Upper lobe of right lung (tissue), 1 donor: ENCODE data around the gene MECP2. TPM values are rescaled to one million over a fixed set of nuclear protein-coding genes. Genes with fewer than 3 reads are reported as not detected.

ENCODE experiments used
- ATAC-seq: fragments of 200-7000 bp; cut with Tn5 transposase; one replicate; pipeline ENCODE4 v1.9.1; 2020; ENCODE audit warnings: mild to moderate bottlenecking, moderate library complexity
- DNase-seq: peaks from one replicate; pipeline ENCODE4 v3.0.0-alpha.2; 2020
- H3K27ac ChIP-seq: fragments of 200-600 bp; one replicate; pipeline ENCODE4 v1.8.0; 2022
- H3K27me3 ChIP-seq: fragments of 200-600 bp; one replicate; pipeline ENCODE4 v1.8.0; 2022; ENCODE audit warnings: mild to moderate bottlenecking
- H3K36me3 ChIP-seq: fragments of 200-600 bp; one replicate; pipeline ENCODE4 v1.8.0; 2022
- H3K4me1 ChIP-seq: fragments of 200-600 bp; one replicate; pipeline ENCODE4 v1.8.0; 2022
- H3K4me3 ChIP-seq: fragments of 200-600 bp; one replicate; pipeline ENCODE4 v1.8.0; 2022; ENCODE audit warnings: mild to moderate bottlenecking
- H3K9me3 ChIP-seq: fragments of 200-600 bp; one replicate; pipeline ENCODE4 v1.8.0; 2022
- CTCF ChIP-seq: fragments of 200-600 bp; IDR thresholded peaks from one replicate; pipeline ENCODE4 v1.8.0; 2022; ENCODE audit warnings: antibody characterized with exemption
- intact Hi-C: fragments of 100-400 bp; cut with DNase I; formaldehyde crosslinking; loops from one replicate; pipeline ENCODE4 v1.11.0; 2022
- total RNA-seq: library from RNA; stranded (reverse); fragmentation: NEBNext Ultra II Directional; extraction: Animal tissue kit (Norgen Biotek cat#: 25700); gene quantifications from one replicate; pipeline ENCODE4 v1.2.1, GENCODE V29; 2021
- donor health status: DM: no; HTN: yes; CAD: no; lungs with severe emphysema.

Gene MECP2
- total RNA-seq, 1 donor from 2014 or later: 58.6 TPM

- ATAC-seq: no peak
- intact Hi-C loops: no loop called here
- peaks cover 10% of the 10 kb centered on the region for H3K36me3 ChIP-seq
Observed at GRCh38 chrX:154015581-154016264, 81.8 kb downstream of the MECP2 start.

GRCh38 chrX:154014429-154015380, 82.8 kb downstream of the MECP2 start:
- Histone ChIP-seq H3K4me1 (no peaks in the 10 kb centered on the region), H3K27me3 (no peaks in the 10 kb centered on the region), H3K36me3 (peaks cover 10% of the 10 kb centered on the region), H3K9me3 (no peaks in the 10 kb centered on the region), H3K27ac (no peak overlapping the region), H3K4me3 (no peak overlapping the region)
- DNase-seq (no peak), ATAC-seq (no peak)
- intact Hi-C loops: no loop called here
- TF ChIP-seq CTCF: no peak

More at GRCh38 chrX:154015581-154016264, 81.8 kb downstream of the MECP2 start:
- H3K27ac ChIP-seq: no peak overlapping the region
- H3K27me3 ChIP-seq: no peaks in the 10 kb centered on the region
- no peak overlapping the region for H3K4me3 ChIP-seq
- H3K4me1 ChIP-seq: no peaks in the 10 kb centered on the region
- no peak for DNase-seq
- no peak for TF ChIP-seq CTCF
- no peaks in the 10 kb centered on the region for H3K9me3 ChIP-seq

GRCh38 chrX:154013614-154014360, 83.7 kb downstream of the MECP2 start:
- Histone ChIP-seq H3K36me3 (peaks cover 10% of the 10 kb centered on the region), H3K27me3 (no peaks in the 10 kb centered on the region), H3K27ac (no peak overlapping the region), H3K4me1 (no peaks in the 10 kb centered on the region), H3K4me3 (no peak overlapping the region), H3K9me3 (no peaks in the 10 kb centered on the region)
- DNase-seq: peak; percentile 76
- intact Hi-C loops: no loop called here
- peak; percentile 74 for ATAC-seq
- TF ChIP-seq CTCF: peak; percentile 87

GRCh38 chrX:154013001-154013421, 84.5 kb downstream of the MECP2 start:
- no peak overlapping the region for H3K4me3 ChIP-seq
- H3K4me1 ChIP-seq: no peaks in the 10 kb centered on the region
- no peak for ATAC-seq
- no peak for DNase-seq
- peak overlapping the region; percentile 42 for H3K27ac ChIP-seq
- H3K36me3 ChIP-seq: peaks cover 10% of the 10 kb centered on the region
- intact Hi-C loops: no loop called here
- no peak for TF ChIP-seq CTCF
- H3K27me3 ChIP-seq: no peaks in the 10 kb centered on the region
- no peaks in the 10 kb centered on the region for H3K9me3 ChIP-seq

GRCh38 chrX:154012336-154012991, 85.1 kb downstream of the MECP2 start:
- Histone ChIP-seq H3K4me3 (no peak overlapping the region), H3K27me3 (no peaks in the 10 kb centered on the region), H3K27ac (no peak overlapping the region), H3K36me3 (peaks cover 10% of the 10 kb centered on the region), H3K4me1 (no peaks in the 10 kb centered on the region), H3K9me3 (no peaks in the 10 kb centered on the region)
- TF ChIP-seq CTCF: no peak
- ATAC-seq (peak; percentile 72), DNase-seq (peak; percentile 65)
- intact Hi-C loops: no loop called here
